8988T (cell line): Measurements from ENCODE around the gene DACT2.
"Not testable (repeated sequence)": the region's sequence is repeated elsewhere in the genome, so short reads cannot be mapped to it uniquely, and the experiment has no call there.

ENCODE experiments used
- DNase-seq: peaks from one replicate; pipeline ENCODE4 v3.0.0; 2011

Gene DACT2

DNA sequence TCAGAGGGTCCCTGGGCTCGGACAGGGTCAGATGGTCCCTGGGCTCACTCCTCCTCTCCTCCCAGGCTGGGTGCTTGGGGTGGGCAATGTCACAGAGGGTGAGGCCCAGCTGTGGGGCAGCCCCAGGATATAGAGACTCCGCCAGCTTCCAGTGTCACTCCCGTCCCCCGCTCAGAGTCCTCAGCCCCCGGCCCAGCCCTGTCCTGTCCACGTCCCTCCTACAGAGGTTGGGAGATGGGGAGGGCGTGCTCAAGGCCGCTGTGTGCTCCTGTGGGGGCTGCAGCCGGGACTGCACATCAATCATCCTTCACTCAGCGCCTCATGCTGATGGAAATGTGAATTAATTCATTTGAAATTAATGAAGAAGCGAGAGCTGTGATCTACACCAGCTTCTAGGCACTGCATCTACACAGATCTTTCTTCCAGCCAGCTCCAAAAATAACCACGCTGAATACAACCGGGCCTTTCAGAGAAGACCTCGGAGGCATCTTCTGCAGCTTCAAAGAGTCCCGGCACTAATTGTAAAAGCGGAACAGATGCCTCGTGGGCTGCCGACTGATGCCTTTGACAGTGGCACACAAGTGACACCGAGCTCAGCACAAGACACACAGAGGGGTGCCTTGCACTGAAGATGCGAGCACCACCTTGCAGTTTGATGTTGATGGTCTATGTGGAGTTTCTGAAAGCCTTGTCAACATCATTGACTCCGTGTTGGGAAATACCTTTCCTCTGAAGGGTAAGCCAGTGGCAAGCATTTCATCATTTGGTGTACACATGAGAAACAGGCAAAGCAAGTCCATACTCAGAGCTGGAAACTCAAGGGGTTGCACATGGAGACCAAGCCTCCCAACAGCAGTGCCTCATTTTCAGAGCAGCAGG is 39.3 kb downstream of the DACT2 start:
- DNase-seq = no peak

DNA sequence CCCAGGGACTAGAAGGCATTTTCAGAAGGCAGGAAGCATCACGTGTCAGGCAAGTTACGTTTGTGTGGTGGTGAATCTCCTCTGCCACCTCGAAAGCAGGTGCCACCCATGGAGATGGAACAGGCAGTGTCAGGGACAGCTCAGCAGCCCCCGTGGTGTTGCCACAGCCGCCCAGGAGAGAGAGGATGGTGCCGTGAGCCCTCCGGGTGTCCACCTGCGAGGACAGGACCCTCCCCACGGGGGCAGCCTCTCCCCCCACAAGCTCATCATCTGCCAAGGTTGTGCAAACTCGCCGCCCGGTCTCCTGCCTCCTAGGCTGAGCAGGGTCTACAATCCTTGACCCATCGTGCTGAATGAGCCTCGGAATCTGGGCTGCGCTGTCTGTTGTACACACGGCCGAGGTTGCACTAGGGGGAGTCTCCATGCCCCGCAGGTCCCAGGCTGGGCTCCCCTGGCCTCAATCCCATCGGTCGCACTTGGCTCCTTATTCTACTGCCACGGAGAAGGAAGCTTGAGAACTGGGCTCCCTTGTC is 40.1 kb downstream of the DACT2 start:
- no peak for DNase-seq

DNA sequence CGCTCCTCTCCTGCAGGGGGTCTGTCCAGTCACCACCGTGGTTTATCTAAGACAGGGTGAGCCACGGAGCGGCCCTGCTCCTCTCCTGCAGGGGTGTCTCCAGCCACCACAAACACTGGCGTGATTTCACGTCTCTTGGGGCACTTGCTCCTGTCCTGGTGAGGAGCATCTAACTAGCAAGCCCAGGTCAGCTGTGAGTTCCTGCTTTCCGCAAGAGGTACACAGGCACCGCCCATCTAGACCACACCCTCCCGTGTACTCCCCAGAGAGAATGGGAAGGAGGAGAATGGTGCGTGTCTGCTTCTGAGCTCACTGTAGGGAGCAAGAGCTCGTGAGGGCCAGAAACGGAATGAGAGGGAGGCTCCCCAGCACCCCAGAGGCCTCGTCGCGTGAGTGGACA is 40.7 kb downstream of the DACT2 start:
- no peak for DNase-seq

- DNase-seq = no peak
Measured at GRCh38 chr6:168277274-168277669, 42.3 kb downstream of the DACT2 start.

GRCh38 chr6:168276576-168277273 is 42.9 kb downstream of the DACT2 start:
- no peak for DNase-seq

GRCh38 chr6:168275168-168275567 is 44.4 kb downstream of the DACT2 start:
- DNase-seq = no peak

GRCh38 chr6:168274037-168274952 is 45.3 kb downstream of the DACT2 start:
- DNase-seq = no peak

DNA sequence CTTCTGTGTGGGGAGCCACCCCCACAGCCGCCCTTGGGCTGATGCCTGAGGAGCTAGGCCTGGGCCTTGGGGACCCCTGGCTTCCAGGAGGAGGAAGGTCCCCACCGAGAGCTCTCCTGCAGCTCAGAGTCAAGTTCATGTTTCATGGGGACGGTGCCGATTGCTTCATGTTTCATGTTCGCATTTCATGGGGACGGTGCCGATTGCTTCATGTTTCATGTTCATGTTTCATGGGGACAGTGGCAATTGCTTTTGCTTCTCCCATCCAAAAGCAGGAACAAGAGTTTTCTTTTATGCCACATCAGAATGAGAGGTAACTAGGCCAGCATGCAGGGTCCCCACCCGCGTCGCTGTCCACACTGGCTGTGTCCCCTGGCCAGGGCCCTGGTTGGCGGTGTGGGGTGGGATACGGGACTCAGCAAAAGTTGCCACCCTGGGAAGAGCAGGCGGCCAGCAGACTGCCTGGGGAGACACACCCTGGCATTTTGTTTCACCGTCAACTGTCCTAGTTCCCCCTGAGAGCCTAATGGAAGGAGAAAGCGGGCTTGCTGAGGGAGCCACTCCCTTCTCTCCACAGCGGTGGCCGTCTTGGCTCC is 46.0 kb downstream of the DACT2 start:
- no peak for DNase-seq

DNA sequence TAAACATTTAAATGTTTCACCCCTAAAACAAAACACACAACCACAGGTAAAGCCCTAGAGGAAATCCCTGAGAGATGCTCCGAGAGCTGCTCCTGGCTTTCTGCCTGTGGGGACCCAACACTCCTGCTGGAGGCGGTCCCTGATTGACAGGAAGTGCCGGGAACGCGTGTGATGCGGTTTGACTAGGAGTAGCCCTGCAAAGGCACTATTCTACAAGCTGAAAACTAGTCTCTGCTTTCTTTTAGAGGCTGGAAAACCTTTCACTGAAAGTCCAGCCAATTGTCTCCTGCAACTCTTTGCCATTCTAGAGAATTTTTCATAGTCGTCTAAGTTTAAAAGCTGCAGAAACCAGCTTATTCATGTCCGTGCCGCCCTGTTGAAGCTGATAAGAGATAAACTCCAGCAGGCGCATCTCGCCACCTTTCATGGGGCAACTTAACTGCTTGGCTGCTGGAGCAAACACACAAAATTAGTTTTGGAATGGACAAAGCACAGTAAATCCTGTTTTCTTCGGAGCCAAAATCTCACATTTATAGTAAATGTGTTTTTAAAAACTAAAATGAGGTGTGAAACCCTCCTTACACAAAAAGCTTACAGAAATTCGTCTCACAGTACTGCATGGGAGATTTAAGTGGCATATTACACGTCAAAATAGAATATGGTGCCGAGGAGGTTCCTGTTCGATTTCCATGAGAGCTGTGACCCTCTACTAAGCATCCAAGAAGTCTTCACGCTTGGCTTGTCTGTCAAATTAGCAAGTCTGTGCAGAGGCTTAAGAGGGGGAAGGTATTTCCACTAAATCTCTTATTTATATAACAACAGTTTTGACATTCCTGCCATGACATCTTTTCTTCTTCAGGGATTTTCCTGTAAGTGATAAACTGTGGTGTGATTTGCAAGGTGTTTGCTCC is 46.9 kb downstream of the DACT2 start:
- DNase-seq = no peak

DNA sequence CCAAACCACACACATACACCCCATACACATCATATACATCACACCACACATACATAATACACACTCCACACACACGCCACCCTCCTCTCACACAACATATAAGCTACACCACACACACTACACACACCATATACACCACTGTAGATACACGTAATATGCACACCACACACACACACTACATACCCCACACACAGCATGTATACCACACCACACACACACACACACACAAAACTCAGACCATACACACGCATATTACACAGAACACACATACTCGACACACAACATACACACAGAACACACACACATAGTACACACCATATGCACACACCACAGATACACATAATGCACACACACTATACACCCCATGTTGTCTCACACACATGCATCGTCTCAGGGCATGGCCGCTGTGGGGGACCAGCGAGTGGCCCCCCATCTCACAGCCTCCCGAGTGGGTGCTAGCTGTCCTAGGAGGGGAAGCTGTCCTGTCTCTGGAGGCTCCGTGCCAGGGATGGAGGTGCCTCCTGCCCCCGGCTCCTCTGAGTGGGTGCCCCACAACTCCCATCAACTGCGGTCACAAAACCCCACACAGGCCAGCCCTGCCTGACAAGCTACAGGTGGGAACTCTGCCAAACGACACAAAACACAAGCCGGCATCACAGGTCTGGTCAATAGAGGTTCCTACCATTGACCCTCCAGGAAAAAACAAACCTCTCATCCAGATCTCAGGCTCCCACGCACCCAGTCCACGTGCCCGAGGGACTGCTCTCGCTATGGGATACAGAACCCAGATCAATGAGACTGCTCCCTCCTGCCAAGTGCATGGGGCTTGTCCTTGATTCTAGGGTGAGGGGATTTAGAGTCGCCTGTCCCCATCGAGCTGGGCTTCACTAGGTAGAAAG is 49.1 kb downstream of the DACT2 start:
- DNase-seq = no peak

- DNase-seq = no peak
Measured at GRCh38 chr6:168269455-168270243, 49.9 kb downstream of the DACT2 start.

DNA sequence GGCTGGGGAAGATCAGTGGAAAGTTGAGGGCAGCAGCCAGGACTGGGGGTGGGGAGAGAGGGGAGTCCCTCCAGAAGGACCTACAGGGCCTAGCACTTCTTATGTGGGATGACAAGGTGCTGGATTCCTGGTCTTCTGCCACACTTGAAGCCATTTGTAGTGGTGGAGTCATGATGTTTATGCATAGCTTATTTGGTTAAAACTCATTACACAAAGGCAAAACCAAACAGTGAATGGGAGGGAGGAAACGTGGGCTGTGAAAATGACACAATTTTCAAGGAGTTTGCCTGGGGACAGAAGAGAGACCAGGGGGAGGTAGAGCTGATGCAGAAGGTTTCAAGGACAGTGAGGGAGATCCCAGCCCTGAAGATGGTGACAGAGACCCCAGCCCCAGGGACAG is 50.8 kb downstream of the DACT2 start:
- no peak for DNase-seq

DNA sequence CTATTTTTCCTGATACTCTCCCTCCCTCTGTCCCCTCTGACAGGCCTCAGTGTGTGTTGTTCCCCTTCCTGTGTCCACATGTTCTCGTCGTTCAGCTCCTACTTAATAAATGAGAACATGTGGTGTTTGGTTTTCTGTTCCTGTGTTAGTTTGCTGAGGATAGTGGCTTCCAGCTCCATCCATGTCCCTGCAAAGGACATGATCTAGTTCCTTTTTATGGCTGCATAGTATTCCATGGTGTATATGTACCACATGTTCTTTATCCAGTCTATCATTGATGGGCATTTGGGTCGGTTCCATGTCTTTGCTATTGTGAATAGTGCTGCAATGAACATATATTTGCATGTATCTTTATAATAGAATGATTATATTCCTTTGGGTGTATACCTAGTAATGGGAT is 51.8 kb downstream of the DACT2 start:
- not testable (repeated sequence) for DNase-seq

DNA sequence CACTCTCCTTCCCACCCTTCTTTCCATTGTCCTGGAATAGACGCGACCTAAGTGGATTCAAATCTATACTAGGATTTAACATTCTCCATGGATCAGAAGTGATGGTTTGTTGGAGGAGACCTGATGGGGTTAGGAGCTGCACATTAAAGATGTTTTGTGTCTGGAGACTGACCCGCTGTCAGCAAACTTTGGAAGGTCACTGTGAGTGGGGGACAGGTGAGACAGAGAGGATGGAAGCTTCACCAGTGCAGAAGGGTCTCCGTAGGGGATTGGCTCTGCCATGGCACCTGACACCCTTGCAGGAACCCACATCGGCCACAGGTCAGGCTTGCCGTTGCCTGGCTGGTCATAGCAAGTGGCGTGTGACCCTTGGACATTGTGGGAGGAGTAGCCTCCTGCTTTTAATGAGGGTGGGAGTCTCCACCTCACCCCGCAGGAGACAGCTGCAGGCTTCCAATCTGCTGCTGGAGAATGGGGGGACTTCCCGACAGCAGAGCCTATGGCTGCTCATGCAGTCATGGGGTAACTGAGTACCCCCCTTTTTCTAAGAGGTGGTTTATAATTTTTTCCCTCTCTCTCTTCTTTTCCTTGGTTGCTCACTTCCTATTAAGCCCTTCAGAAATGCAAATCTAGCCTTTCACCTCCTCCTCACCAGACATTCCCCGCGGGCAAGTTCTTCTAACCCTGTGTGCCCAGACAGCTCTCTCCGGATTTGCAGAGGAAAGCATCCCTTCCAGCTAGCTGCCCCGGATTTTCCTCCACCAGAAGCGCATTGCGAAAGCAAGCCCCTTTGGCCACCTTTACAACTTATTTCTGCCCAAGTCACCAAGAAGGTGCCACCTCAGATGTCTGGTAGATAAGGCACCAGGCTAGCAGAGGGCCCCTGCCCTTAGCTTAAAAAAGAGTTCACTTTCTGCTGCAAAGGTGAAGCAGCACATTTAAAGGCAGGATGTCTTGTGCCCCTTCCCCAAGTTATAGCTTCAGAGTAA is 53.5 kb downstream of the DACT2 start:
- no peak for DNase-seq

GRCh38 chr6:168265394-168265793 is 54.2 kb downstream of the DACT2 start:
- no peak for DNase-seq

DNA sequence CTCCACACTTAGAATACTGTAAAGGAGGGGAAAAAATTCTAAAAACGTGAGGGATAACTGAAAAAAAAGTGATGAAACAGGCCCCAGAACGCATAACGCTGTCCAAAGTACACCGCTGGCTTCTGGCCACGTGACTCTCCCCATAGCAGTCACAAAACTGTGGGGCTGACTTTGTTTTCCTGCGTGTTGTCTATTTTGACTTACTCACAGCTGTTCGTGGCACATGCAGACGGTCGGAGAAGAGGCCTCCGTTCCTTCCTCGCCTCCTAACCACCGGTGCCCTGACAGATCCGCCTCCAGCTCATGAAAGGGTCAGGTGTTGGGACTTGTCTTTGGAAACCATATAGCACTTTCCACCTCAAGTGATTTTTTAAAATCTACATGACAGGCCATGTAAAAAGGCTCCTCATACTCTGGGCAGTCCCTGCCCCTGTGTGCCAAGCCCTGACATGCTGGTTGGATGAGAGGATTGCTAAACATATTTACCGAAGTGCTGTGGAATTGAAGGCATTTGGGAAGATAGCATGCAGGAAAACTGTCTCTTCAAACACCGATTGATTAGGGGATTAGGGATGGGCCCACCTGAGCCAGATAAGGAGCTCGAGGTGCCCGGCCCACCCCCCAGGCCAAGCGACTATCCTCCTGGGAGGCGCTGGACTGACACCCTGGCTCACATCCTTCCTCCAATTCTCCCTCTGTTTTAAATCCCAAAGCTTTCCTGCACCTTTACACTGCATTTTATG is 54.8 kb downstream of the DACT2 start:
- DNase-seq = no peak

- DNase-seq = no peak
Measured at GRCh38 chr6:168263351-168263905, 56.1 kb downstream of the DACT2 start.
